Superior temporal gyrus (tissue), 1 donor: ENCODE measurements around the gene VAV1.
"Not testable (repeated sequence)": the region's sequence is repeated elsewhere in the genome, so short reads cannot be mapped to it uniquely, and the experiment has no call there.

ENCODE experiments used
- DNase-seq: peaks from one replicate; pipeline ENCODE4 v3.0.0-alpha.2; 2016; ENCODE audit errors: extremely low spot score

Gene VAV1

DNA sequence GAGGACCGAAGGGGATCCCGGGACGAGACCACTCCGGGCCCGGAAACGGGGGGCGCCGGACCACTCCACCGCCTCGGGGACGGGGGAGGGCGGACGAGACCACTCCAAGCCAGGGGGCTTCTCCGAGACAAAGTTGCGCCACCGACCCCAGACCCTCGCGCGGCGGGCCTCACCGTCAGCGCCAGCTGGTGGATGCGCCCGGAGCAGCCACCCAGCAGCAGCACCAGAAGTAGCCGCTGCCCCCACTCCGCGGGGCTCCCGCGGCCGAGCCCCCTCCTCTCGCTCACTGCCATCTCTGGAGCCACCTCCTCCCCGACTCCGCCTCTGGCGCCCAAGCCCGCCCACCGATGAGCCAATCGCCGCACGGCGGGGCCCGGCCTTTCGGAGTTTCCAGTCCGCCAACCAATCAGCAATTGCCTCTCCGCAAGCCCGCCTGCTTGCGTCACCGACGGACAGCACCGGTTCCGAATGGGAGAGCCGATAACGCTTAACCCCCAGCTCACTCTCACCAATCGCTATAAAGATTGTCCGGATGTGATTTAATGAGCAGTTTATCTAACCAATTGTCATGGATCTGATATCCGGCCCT lies 35.1 kb upstream of the VAV1 start, which contains the start of gene GPR108:
TSS of gene GPR108 (minus strand) at position 297 of the 589 bp plus-strand sequence. CDS start at position 293, 4 bp downstream.
- peak; percentile 100 for DNase-seq

DNA sequence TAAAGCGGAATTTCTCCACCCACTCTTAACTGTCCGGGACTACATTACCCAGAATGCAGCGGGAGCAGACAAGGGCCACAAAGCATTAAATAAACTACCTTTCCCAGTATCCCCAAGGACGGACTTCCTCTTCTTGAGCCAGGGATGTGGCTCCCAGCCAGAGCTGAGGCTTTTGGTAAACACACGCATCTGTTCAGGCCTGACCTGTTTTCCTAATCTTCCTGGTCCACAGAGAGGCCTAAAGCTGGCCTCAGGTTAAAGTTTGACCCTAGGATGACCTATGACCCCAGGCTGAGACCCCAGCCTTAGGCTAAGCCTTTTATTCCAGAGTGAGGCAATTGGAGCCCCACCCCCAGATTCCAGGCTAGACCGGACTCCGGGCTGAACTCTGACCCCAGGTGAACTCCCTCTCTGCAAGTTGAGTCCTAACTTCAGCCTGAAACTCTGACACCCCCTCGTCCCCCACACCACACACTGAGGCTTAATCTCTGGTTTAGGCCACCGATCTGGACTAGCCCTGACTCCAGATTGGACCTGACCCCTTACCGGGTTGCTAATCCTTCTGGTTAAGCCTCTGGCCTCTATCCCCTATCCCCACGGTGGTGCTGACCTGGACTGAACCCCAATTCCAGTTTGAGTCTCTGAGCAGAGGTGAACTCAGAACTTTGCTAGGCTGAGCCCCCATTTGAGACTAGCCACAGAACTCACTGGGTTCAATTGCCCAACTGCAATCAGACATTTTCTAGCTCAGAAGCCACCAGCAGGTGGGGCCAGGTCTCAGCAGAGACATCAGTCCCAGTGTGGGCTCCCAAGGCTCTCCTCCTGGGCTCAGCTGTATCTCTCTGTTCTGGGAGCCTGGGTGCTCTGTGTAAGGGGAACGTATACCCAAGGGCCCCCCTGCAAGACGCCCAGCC lies 34.4 kb upstream of the VAV1 start:
- DNase-seq, result peak; percentile 78

DNA sequence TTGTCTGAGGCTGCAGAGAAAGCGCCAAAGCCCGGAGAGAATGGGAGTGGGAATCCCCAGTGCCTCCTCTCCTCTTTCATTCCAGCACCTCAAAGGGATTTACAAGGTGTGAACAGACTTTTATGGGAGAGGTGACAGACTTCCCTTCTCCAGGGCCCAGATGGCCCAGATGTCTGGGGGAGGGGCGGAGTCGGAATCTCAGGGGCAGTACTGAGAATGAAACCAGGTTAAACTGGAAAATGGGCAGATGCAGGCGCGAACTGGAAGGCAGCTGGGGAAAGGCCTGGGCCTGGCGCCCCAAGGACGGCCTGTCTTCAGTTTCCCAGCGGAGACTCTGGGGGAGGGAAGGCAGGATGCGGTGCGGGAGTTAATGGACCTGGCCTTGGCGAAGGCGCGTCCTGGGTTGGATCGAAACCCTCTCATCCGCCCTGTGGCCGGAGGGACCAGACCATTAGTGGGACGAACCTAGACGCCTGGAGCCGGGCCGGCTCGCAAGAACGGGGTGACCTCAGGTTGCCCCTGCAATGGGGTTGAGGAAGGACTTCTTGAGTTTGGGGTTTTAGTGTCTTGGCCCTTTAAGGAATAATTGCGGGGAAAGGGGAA lies 33.6 kb upstream of the VAV1 start:
- DNase-seq, result peak; percentile 12

DNA sequence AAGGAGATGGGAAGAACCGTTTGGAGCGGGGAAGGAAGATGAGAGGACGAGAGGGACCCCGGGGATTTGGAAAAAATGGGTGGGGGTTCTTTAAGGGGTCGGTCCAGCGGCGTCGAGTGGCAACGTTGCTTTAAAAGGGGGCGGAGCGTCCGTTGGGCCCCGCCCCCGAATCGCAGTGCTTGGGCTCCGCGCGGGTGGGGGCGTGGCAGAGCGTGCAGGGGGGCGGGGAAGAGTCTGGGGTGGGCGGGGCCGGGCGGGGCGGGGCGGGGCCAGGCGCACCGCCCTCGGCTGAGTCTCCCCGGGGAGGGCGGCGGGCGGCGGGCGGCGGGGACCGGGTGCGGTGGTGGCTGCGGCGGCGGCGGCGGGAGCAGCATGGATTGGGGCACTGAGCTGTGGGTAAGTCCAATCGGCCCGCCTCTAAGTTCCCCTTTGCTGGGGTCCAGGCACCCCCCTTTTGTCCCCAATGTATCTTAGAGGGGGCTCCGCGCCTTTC lies 33.1 kb upstream of the VAV1 start, which contains the start of gene TRIP10:
TSS of gene TRIP10 (plus strand) at position 291 of the 493 bp plus-strand sequence. CDS start at position 373, 82 bp downstream.
- peak; percentile 81 for DNase-seq

DNA sequence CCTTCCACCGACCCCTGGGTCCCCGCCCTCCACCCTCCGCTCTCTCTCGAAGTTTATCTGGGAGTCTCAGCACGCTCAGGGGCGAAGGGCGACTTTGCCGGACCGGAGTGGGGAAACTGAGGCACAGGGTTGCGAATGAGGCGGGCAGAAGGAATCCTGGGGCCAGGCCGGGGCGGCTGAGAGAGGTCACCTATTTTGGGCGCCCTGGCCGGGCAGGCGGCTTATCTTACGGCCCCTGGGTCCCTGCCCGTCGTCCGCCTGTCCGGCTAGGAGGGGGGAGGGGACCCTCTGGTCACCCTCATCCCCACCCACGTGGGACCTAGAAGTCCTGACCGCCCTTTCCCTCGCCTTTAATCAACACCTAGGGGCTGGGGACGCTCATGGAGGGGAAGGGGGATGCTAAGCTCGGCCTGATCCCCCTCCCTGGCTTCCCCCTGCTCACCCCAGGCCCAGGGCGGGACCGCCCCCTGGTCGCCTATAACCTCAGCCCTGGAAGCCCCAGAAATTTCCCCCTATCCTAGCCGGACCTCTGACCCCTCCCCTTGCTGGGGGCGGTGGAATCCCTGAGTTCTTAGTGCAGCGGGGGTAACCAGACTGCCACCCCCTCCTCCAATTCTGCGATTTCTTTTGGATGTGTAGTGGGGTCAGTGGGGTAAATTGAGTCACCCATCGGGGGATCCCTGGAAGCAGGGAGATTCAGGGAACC lies 32.5 kb upstream of the VAV1 start:
- DNase-seq, result no peak

- no peak for DNase-seq
Observed at GRCh38 chr19:6740589-6741343, 31.7 kb upstream of the VAV1 start.

- DNase-seq, result no peak
Observed at GRCh38 chr19:6743066-6743465, 29.4 kb upstream of the VAV1 start.

GRCh38 chr19:6743714-6744380 lies 28.7 kb upstream of the VAV1 start:
- no peak for DNase-seq

DNA sequence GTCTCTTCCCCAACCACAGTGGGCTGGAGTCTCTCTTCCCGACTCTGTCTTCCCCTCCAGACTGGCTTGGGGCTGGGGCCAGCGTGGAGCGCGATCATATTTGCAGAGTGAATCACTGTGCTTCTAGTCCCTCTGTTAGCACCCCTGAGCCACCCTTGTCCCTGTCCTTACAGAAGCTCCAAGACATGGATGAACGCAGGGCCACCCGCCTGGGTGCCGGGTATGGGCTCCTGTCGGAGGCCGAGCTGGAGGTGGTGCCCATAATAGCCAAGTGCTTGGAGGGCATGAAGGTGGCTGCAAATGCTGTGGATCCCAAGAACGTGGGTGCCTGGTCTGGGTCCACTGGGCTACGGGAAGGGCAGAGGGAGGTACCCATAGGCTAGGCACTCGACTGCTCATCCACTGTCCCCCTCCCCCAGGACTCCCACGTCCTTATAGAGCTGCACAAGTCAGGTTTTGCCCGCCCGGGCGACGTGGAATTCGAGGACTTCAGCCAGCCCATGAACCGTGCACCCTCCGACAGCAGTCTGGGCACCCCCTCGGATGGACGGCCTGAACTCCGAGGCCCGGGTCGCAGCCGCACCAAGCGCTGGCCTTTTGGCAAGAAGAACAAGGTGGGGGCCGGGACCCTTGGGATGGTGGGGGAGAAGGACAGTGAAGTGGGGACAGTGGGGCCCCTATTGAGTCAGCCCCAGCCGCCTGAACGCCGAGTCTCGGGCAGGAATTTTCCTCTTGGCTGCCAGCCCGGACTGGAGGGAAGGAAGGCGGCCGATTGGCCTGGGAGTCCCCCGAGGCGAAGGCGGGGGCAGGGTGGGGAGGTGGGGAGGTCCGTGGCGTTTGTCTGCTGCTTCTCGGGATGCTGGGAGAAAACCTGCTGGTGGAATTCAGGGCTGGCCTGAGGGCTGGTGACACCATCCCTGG lies 27.9 kb upstream of the VAV1 start:
- DNase-seq, result peak; percentile 17

GRCh38 chr19:6745965-6746364 lies 26.5 kb upstream of the VAV1 start:
- no peak for DNase-seq

- DNase-seq, result not testable (repeated sequence)
Observed at GRCh38 chr19:6748543-6748942, 24.0 kb upstream of the VAV1 start.

GRCh38 chr19:6750062-6750461 lies 22.4 kb upstream of the VAV1 start:
- no peak for DNase-seq

GRCh38 chr19:6751189-6751588 lies 21.3 kb upstream of the VAV1 start:
- DNase-seq, result no peak

- DNase-seq, result no peak
Observed at GRCh38 chr19:6752256-6753177, 20.0 kb upstream of the VAV1 start.

- DNase-seq, result no peak
Observed at GRCh38 chr19:6753178-6754031, 19.1 kb upstream of the VAV1 start.

DNA sequence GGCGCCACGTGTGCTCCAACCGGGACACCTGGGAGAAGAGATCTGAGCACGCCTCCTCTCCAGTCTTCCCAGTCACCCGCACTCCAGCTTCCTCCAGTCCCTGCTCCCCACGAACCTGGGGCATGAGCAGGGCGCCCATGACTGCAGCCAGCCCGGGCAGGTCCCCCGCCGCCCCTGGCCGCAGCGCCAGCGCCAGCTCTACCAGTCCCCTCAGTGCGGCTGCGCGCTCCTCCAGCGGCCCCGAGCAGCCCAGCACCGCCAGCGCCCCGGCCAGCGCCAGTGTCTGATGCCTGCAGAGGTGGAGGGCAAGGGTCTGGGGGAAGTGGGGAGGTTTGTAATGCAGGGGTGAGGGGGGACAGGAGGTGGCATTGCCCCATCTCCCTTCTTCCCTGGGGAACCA lies 18.4 kb upstream of the VAV1 start:
- DNase-seq, result no peak
